Glutamatergic neuron (in vitro differentiated cells): ENCODE measurements around the gene TPO. TPM values are rescaled to one million over a fixed set of nuclear protein-coding genes. Genes with fewer than 3 reads are reported as not detected.
"Not testable (repeated sequence)": the region's sequence is repeated elsewhere in the genome, so short reads cannot be mapped to it uniquely, and the experiment has no call there.

Experiments
- DNase-seq: peaks from one replicate; pipeline ENCODE4 v3.0.0; 2022
- H3K27ac Mint-ChIP-seq: one replicate; pipeline ENCODE4 v1.8.0; 2020; ENCODE audit warnings: mild to moderate bottlenecking, mixed read lengths, inconsistent platforms; ENCODE audit not compliant: unreplicated experiment
- H3K27me3 Mint-ChIP-seq: one replicate; pipeline ENCODE4 v1.8.0; 2020; ENCODE audit warnings: mild to moderate bottlenecking, moderate library complexity, mixed read lengths, inconsistent platforms; ENCODE audit not compliant: unreplicated experiment
- H3K36me3 Mint-ChIP-seq: one replicate; pipeline ENCODE4 v1.8.0; 2020; ENCODE audit warnings: mild to moderate bottlenecking, mixed read lengths, inconsistent platforms; ENCODE audit not compliant: unreplicated experiment
- H3K4me1 Mint-ChIP-seq: one replicate; pipeline ENCODE4 v1.8.0; 2020; ENCODE audit warnings: mild to moderate bottlenecking, low read depth, mixed read lengths, inconsistent platforms; ENCODE audit not compliant: unreplicated experiment
- H3K4me3 Mint-ChIP-seq: one replicate; pipeline ENCODE4 v1.8.0; 2020; ENCODE audit warnings: mild to moderate bottlenecking, mixed read lengths, inconsistent platforms; ENCODE audit not compliant: unreplicated experiment
- H3K9me3 Mint-ChIP-seq: one replicate; pipeline ENCODE4 v1.8.0; 2020; ENCODE audit warnings: mild to moderate bottlenecking, moderate library complexity, mixed read lengths, inconsistent platforms; ENCODE audit not compliant: unreplicated experiment
- total RNA-seq: library from RNA; stranded (reverse); fragmentation: NEBNext Ultra II Directional; extraction: Animal tissue kit (Norgen Biotek cat#: 25700); gene quantifications from one replicate; pipeline ENCODE4 v1.2.1, GENCODE V29; 2021; ENCODE audit not compliant: unreplicated experiment
- TF ChIP-seq, protein P1 (sequence below): fragments of 200-600 bp; sonication (generic); IDR thresholded peaks from one replicate; pipeline ENCODE4 v1.5.0; 2021; ENCODE audit not compliant: partially characterized antibody, unreplicated experiment

TPO gene
- total RNA-seq, 1 donor from 2014 or later = not detected

DNA sequence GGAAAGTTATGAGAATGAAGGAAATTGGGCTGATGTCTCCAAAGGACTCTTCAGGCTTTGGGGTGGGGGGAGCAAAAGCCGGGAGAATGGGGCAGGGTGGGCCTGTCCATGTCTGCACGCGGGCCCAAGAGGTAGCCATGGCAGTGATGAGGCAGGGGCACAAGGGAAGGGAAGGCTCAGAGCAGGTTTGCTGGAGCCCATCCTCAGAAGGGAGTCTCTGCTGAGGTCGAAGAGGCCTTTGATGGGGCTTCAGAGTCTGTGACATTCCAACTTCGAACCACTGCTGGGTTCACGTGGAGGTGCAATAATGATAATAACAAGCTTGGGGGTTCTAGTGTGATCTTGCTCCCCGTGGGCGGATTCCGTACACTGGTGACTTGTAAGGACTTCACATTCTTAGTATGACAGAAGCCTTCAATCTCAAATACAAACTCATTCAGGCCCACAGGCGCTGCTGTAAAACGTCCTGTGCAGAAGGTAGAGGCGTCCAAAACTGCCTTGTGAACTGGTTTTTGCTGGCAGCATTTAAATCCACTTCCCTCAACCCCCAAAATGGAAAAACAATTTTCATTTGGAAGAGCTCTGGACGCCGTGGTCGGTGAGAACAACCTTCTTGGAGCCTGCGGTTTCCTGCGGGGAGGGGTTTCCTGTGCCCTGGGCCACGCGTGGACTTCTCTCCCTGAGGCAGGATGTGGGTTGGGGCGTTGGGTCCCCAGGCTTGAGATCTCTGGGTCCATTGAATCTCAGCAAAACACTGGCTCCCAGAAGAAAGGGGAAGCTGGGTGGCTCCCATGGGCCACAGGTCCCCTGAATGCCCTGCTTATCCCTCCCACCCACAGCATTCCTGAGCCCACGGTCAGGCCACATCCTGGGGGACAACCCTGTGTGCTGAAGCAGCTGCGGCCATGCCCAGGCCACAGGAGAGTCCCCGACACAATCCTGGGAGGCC is 151.0 kb downstream of the TPO start:
- H3K4me3 Mint-ChIP-seq = no peak overlapping the region

DNA sequence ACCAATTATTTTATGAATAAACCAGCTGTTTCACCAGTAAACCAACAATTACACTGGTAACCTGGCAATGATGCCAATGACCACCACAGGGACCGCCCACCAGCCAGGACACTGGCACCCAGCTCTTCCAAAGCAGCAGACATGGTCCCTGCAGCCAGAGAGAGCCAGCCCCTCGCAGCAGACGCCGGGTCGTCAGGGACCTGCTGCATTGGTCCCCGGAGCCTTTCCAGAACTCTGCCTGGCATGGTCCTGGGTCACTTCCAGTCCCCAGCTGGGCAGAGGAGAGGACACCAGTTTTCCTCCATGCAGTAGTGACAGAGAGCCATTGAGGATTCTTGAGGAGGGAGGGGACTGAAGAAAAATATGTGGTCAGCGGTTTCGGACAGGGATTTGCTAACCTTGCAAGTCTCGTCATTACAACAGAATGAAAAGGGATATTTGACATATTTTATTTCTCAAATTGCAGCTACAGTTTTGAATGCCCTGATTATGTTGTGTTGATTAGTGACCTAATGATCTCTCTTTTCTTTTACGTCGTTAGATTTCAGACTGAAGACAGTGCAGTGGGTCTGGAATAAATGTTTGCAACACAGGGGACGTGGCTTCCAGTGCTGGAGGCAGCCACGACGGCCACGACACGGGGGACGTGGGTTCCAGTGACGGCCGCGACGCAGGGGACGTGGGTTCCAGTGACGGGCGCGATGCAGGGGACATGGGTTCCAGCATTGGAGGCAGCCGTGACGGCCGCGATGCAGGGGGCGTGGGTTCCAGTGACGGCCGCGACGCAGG is 154.5 kb downstream of the TPO start:
- no peaks in the 10 kb centered on the region for H3K4me1 Mint-ChIP-seq
- H3K4me3 Mint-ChIP-seq = no peak overlapping the region
- no peak overlapping the region for H3K27ac Mint-ChIP-seq
- peaks cover 4% of the 10 kb centered on the region for H3K9me3 Mint-ChIP-seq
- no peak for DNase-seq
- H3K36me3 Mint-ChIP-seq = peaks cover 5% of the 10 kb centered on the region
- TF ChIP-seq, protein P1, sequence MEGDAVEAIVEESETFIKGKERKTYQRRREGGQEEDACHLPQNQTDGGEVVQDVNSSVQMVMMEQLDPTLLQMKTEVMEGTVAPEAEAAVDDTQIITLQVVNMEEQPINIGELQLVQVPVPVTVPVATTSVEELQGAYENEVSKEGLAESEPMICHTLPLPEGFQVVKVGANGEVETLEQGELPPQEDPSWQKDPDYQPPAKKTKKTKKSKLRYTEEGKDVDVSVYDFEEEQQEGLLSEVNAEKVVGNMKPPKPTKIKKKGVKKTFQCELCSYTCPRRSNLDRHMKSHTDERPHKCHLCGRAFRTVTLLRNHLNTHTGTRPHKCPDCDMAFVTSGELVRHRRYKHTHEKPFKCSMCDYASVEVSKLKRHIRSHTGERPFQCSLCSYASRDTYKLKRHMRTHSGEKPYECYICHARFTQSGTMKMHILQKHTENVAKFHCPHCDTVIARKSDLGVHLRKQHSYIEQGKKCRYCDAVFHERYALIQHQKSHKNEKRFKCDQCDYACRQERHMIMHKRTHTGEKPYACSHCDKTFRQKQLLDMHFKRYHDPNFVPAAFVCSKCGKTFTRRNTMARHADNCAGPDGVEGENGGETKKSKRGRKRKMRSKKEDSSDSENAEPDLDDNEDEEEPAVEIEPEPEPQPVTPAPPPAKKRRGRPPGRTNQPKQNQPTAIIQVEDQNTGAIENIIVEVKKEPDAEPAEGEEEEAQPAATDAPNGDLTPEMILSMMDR = no peak
- H3K27me3 Mint-ChIP-seq = peaks cover 9% of the 10 kb centered on the region

More for the DNA sequence above, 151.0 kb downstream of the TPO start:
- Mint-ChIP-seq H3K36me3 (peaks cover 5% of the 10 kb centered on the region), H3K27me3 (peaks cover 9% of the 10 kb centered on the region), H3K27ac (no peak overlapping the region), H3K4me1 (peaks cover 10% of the 10 kb centered on the region), H3K9me3 (peaks cover 4% of the 10 kb centered on the region)
- TF ChIP-seq, protein P1 = no peak
- no peak for DNase-seq

DNA sequence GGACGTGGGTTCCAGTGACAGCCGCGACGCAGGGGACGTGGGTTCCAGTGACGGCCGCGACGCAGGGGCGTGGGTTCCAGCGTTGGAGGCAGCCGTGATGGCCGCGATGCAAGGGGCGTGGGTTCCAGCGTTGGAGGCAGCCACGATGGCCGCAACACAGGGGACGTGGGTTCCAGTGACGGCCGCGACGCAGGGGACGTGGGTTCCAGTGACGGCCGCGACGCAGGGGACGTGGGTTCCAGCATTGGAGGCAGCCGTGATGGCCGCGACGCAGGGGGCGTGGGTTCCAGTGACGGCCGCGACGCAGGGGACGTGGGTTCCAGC is 155.0 kb downstream of the TPO start:
- H3K4me3 Mint-ChIP-seq, DNase-seq, H3K36me3 Mint-ChIP-seq, H3K27me3 Mint-ChIP-seq, H3K27ac Mint-ChIP-seq, H3K9me3 Mint-ChIP-seq, H3K4me1 Mint-ChIP-seq: not testable (repeated sequence)

DNA sequence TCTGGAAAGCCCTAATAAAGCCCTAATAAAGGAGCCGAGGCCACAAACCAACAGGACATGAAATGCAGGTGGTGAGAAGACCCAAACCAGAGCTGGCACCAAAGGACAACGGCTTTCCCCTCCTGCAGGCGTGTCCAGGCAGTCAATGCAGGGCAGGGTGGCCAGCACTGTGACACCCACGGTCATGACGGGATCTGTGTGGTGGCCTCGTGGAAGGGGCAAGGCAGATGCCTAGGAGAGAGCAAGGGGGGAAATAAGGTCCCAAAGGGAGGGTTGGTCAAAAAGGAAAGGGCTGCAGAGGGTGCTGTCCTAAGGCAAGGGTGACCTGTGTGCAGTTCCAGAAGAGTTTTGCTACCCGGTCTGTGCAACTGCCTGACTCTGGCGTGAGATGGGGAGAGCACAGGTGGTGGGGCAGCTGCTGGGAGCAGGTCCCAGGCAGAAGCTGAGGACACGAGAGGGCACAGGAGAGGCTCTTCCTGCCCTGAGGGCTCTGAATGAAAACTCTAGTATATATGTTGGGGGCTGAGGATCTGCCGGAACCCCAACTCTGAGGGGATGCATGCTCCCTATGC is 156.7 kb downstream of the TPO start:
- DNase-seq = no peak
- TF ChIP-seq, protein P1 = no peak
- Mint-ChIP-seq H3K4me3 (no peak overlapping the region), H3K27ac (no peak overlapping the region), H3K9me3 (peaks cover 4% of the 10 kb centered on the region), H3K27me3 (peaks cover 12% of the 10 kb centered on the region), H3K4me1 (peaks cover 8% of the 10 kb centered on the region), H3K36me3 (peaks cover 11% of the 10 kb centered on the region)

DNA sequence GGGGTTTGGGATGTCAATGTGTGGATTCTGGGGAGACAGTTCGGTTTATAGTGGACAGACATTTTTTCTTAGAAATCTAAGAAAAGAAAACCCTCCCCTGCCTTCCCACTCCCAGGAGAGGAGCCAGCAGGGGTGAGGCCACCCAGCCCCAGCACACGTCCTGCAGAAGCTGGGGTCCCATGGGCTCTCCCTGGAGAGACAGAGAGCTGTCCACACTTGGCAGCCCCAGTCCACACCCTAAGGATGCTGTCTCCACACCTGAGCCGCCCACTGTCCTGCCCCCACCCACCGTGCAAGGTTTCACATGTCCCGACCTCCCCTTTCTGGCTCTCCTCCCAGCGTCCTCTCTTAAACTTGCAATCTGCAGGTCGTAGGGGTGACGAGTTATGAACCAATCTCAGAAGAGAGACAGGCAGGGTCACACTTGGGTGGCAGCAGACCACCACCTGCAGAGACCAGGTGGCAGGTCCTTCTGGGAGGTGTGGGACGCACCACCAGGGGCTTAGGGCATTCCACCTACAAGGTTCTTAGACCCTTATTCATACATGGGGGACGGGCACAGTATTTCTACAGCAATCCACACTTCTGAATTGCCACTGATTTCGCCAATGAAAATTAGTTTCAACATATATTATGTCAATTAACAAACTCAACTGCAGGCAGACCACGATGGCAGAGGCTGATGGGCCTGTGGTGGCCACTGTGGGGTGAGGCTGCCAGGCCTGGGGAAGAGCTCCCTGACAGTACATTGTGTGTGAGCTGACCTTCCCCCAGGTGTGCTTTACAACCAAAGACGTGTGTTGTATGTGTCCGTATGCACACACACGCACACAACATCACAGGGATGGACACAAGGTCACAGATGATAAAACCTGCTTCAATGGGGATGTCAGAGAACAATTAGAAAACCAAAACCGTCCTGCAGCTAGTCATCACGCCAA is 158.5 kb downstream of the TPO start:
- Mint-ChIP-seq H3K36me3 (peaks cover 11% of the 10 kb centered on the region), H3K27ac (no peak overlapping the region), H3K4me1 (peaks cover 14% of the 10 kb centered on the region), H3K9me3 (peaks cover 5% of the 10 kb centered on the region), H3K4me3 (no peak overlapping the region), H3K27me3 (peaks cover 14% of the 10 kb centered on the region)
- DNase-seq = no peak
- TF ChIP-seq, protein P1 = no peak
